ENCODE data around the gene CHCHD6. TPM values are rescaled to one million over a fixed set of nuclear protein-coding genes. Genes with fewer than 3 reads are reported as not detected.

CHCHD6 gene
- polyA plus RNA-seq, 1 donor from 2014 or later, result 102 TPM

GRCh38 chr3:126911162-126912026 lies 207.4 kb downstream of the CHCHD6 start:
- Histone ChIP-seq H3K36me3 (ENCODE audit: insufficient read depth, low read length) (no peaks in the 10 kb centered on the region), H3F3A (ENCODE audit: insufficient read depth, low read length, poor library complexity, severe bottlenecking) (no peaks in the 10 kb centered on the region), H3K4me2 (ENCODE audit: low read length) (no peak overlapping the region), H3K27me3 (ENCODE audit: insufficient read depth, low read depth, low read length) (no peaks in the 10 kb centered on the region), H2AFZ (ENCODE audit: low read depth, low read length) (no peak overlapping the region), H3K9me2 (ENCODE audit: insufficient read depth, low read length) (no peaks in the 10 kb centered on the region), H3K79me2 (replicated peaks; ENCODE audit: insufficient read depth, low read length) (no peaks in the 10 kb centered on the region), H3K9ac (ENCODE audit: low read length) (no peak overlapping the region), H4K20me1 (ENCODE audit: insufficient read depth) (no peaks in the 10 kb centered on the region), H3K27ac (ENCODE audit: low read length) (no peak overlapping the region), H3K4me3 (ENCODE audit: low read length) (no peak overlapping the region), H3K9me3 (ENCODE audit: low read length) (no peaks in the 10 kb centered on the region)
- TF ChIP-seq CTCF (IDR thresholded peaks at IDR 0.05; ENCODE audit: poor library complexity, severe bottlenecking), result no peak

- no peaks in the 10 kb centered on the region for H3K9me2 ChIP-seq (ENCODE audit: insufficient read depth, low read length)
- H3F3A ChIP-seq (ENCODE audit: insufficient read depth, low read length, poor library complexity, severe bottlenecking), result no peaks in the 10 kb centered on the region
- no peak overlapping the region for H3K9ac ChIP-seq (ENCODE audit: low read length)
- no peaks in the 10 kb centered on the region for H3K27me3 ChIP-seq (ENCODE audit: insufficient read depth, low read depth, low read length)
- no peaks in the 10 kb centered on the region for H3K79me2 ChIP-seq (replicated peaks; ENCODE audit: insufficient read depth, low read length)
- TF ChIP-seq POLR2AphosphoS5 (IDR thresholded peaks at IDR 0.05) (no peak), MXI1 (conservative IDR thresholded peaks at IDR 0.05; ENCODE audit: poor library complexity, severe bottlenecking) (no peak), CTCF (IDR thresholded peaks at IDR 0.05; ENCODE audit: poor library complexity, severe bottlenecking) (no peak), EP300 (conservative IDR thresholded peaks at IDR 0.05; ENCODE audit: poor library complexity, severe bottlenecking) (no peak), REST (IDR thresholded peaks at IDR 0.05; ENCODE audit: borderline replicate concordance) (no peak), SMC3 (conservative IDR thresholded peaks at IDR 0.05; ENCODE audit: poor library complexity) (no peak), TAF1 (IDR thresholded peaks at IDR 0.05; ENCODE audit: low read depth) (no peak)
- no peak overlapping the region for H3K4me2 ChIP-seq (ENCODE audit: low read length)
- no peaks in the 10 kb centered on the region for H4K20me1 ChIP-seq (ENCODE audit: insufficient read depth)
- H3K4me3 ChIP-seq (ENCODE audit: low read length), result no peak overlapping the region
- H3K36me3 ChIP-seq (ENCODE audit: insufficient read depth, low read length), result no peaks in the 10 kb centered on the region
- no peaks in the 10 kb centered on the region for H3K9me3 ChIP-seq (ENCODE audit: low read length)
- no peak overlapping the region for H2AFZ ChIP-seq (ENCODE audit: low read depth, low read length)
- no peak overlapping the region for H3K27ac ChIP-seq (ENCODE audit: low read length)
Observed at GRCh38 chr3:126912027-126912422, 208.0 kb downstream of the CHCHD6 start.

All from neural cell (in vitro differentiated cells).